Measurements from ENCODE around the gene ICA1.
"Not testable (repeated sequence)": the region's sequence is repeated elsewhere in the genome, so short reads cannot be mapped to it uniquely, and the experiment has no call there.

Gene ICA1

GRCh38 chr7:8260871-8261694 is 884 bp downstream of the ICA1 start:
- DNase-seq = peak; percentile 73

GRCh38 chr7:8259586-8260222 is 2.3 kb downstream of the ICA1 start:
- no peak for DNase-seq

- no peak for DNase-seq
These were observed 3.2 kb downstream of the ICA1 start for GRCh38 chr7:8258734-8259133.

GRCh38 chr7:8258166-8258565 is 3.8 kb downstream of the ICA1 start:
- no peak for DNase-seq

- DNase-seq = no peak
These were observed 6.0 kb downstream of the ICA1 start for GRCh38 chr7:8255680-8256655.

- DNase-seq = no peak
These were observed 7.3 kb downstream of the ICA1 start for GRCh38 chr7:8254667-8255066.

GRCh38 chr7:8254215-8254614 is 7.8 kb downstream of the ICA1 start:
- no peak for DNase-seq

GRCh38 chr7:8251195-8251594 is 10.8 kb downstream of the ICA1 start:
- no peak for DNase-seq

- no peak for DNase-seq
These were observed 11.4 kb downstream of the ICA1 start for GRCh38 chr7:8250547-8250946.

GRCh38 chr7:8249121-8249520 is 12.8 kb downstream of the ICA1 start:
- no peak for DNase-seq

GRCh38 chr7:8246020-8246419 is 15.9 kb downstream of the ICA1 start:
- DNase-seq = no peak

- DNase-seq = not testable (repeated sequence)
These were observed 16.9 kb downstream of the ICA1 start for GRCh38 chr7:8245032-8245431.

- DNase-seq = not testable (repeated sequence)
These were observed 18.9 kb downstream of the ICA1 start for GRCh38 chr7:8243059-8243458.

- DNase-seq = not testable (repeated sequence)
These were observed 22.1 kb downstream of the ICA1 start for GRCh38 chr7:8239702-8240362.

- DNase-seq = no peak
These were observed 25.1 kb downstream of the ICA1 start for GRCh38 chr7:8236780-8237407.

- DNase-seq = no peak
These were observed 28.7 kb downstream of the ICA1 start for GRCh38 chr7:8232999-8233847.

GRCh38 chr7:8229927-8230326 is 32.0 kb downstream of the ICA1 start:
- no peak for DNase-seq

- DNase-seq = no peak
These were observed 32.9 kb downstream of the ICA1 start for GRCh38 chr7:8228766-8229674.

- DNase-seq = no peak
These were observed 33.9 kb downstream of the ICA1 start for GRCh38 chr7:8228068-8228467.

- no peak for DNase-seq
These were observed 34.7 kb downstream of the ICA1 start for GRCh38 chr7:8227261-8227660.
